GM12891 (cell line): Measurements from ENCODE around the gene SMG6.
A peak's percentile ranks its signal among the peaks of the same experiment; 100 is the strongest.
"Not testable (repeated sequence)": the region's sequence is repeated elsewhere in the genome, so short reads cannot be mapped to it uniquely, and the experiment has no call there.

ENCODE experiments used
- DNase-seq: peaks from one replicate; pipeline ENCODE4 v3.0.0; 2011; ENCODE audit warnings: low spot score; ENCODE audit not compliant: insufficient read length
- FAIRE-seq: peaks from 2 replicates; lab custom pipeline; 2011; peaks lifted over from hg19 to GRCh38; lab: Jason Lieb, UNC
- PAX5 ChIP-seq: IDR thresholded peaks from 2 replicates; pipeline ENCODE4 v1.6.1; 2011; ENCODE audit warnings: low read length, moderate library complexity, mild to moderate bottlenecking; ENCODE audit not compliant: insufficient read depth, severe bottlenecking
- POLR2A ChIP-seq: IDR thresholded peaks from 2 replicates; pipeline ENCODE4 v1.6.1; 2011; ENCODE audit warnings: low read depth, low read length, control low read depth
- POLR2AphosphoS5 ChIP-seq: IDR thresholded peaks from 2 replicates; pipeline ENCODE4 v1.6.1; 2011; ENCODE audit warnings: low read depth, low read length, control low read depth
- POU2F2 ChIP-seq: IDR thresholded peaks from 2 replicates; pipeline ENCODE4 v1.6.1; 2011; ENCODE audit warnings: low read depth, mild to moderate bottlenecking, control low read depth, low read length, moderate library complexity
- SPI1 ChIP-seq: IDR thresholded peaks from 2 replicates; pipeline ENCODE4 v1.6.1; 2011; ENCODE audit warnings: low read depth, low read length, control low read depth
- TAF1 ChIP-seq: IDR thresholded peaks from 2 replicates; pipeline ENCODE4 v1.6.1; 2011; ENCODE audit warnings: low read depth, low read length, control low read depth

The SMG6 gene

DNA sequence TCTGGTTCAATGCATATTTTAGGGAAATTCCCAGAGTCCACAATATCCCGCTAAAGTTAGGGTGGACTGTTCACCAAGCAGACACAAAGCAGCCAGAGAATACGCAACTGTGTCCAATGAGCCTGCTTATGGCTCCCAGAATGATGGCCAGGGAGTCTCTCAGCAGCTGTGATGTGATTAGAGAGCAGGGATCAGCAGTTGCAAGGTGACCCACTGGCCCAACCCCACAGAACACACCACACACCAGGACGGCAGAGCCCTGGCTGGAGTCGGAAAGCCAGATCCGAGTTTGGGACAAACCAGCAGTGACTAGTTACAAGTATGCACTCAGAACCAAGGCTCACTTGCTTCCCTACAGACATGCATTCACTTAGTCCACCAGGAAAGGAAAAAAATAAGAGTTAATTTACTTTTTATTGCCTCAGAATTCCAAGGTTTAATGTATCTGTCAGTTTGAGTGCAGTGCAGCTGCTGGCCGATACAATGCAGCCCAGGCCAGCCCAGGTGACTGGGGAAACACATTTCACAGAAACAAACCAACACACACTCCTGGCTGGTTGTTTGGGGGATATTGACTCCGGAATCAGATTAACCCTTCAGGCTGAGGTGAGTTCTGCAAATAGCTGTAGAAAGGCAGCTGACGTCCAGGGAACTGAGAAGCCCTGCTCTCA is 127.0 kb downstream of the SMG6 start:
- FAIRE-seq: no peak
- DNase-seq: no peak
- TF ChIP-seq TAF1 (no peak), PAX5 (no peak), POU2F2 (no peak), POLR2AphosphoS5 (no peak), POLR2A (no peak), SPI1 (no peak)

DNA sequence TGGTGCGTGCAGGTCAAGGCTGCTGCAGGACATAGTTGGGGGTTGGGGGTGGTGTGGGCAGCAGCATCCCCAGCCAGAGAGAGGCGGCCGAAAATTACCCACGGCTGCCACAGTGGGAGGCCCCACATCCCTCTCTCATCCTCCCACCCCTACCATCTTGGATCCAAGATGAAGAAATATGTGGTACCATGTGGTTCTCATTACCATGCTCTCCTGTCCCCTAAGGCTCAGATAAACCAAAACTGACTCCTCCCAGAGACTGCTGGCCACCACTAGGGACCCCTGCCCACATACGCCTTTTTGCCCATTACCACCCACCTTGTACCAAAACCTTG is 128.3 kb downstream of the SMG6 start:
- FAIRE-seq (no peak), DNase-seq (no peak)
- TF ChIP-seq POU2F2: no peak
- no peak for TF ChIP-seq TAF1
- TF ChIP-seq PAX5: no peak
- no peak for TF ChIP-seq SPI1
- TF ChIP-seq POLR2A: no peak
- TF ChIP-seq POLR2AphosphoS5: no peak

DNA sequence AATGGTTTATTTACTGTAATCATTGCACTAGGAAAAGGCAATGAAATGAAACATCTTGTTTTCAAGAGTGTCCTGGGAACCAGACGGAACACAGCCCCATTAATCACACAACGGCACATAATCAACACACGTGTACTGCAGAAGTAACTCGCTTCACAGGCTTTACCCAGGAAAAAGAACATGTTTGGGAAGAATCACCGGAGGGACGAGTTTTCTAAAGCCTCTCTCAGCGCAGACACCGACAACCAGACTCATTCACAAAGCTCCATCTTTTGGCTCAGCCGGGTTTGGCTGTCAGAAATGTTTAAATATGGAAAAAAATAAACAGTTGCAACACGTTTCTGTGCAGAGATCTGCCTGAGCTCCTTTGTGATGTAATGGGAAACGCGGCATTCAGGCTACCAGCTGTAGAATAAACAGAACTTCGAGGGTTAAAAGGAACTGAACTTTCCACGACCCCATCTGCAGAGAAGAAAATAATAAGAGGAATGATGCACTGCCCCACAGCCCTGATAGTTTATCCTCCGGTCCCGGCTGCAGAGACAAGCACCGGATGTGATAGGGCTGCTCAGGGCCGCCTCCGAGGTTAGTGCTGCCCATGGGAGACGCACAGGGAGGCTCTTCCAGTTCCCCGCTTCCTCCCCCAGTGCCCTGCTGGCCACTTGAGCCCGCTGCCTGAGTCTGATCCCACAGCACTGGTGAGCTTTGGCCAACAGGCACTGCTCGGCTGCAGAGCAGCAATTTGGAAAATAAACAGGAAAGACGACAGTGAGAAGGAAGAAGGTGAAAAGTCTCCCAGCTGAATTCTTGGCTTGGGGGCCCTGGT is 128.9 kb downstream of the SMG6 start:
- DNase-seq: no peak
- no peak for TF ChIP-seq POU2F2
- TF ChIP-seq PAX5: no peak
- TF ChIP-seq POLR2AphosphoS5: no peak
- no peak for TF ChIP-seq POLR2A
- no peak for TF ChIP-seq TAF1
- no peak for TF ChIP-seq SPI1
- FAIRE-seq: no peak

DNA sequence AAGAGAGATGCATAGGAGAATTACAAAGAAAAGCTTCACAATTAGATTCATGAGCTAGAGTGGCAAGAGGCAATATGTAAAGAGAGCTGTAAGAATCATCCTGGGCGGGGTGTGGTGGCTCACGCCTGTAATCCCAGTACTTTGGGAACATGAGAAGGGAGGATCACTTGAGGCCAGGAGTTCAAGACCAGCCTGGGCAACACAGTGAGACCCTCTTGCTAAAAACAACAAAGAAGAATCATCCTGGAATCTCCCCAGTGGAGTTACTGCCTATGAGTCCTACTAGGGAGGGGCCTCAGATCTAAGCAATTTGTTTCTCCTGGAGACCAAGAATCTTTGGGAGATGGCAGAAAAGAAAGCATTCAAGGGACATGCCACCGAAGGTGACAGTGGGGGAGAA is 129.6 kb downstream of the SMG6 start:
- TF ChIP-seq PAX5 (no peak), TAF1 (no peak), POLR2AphosphoS5 (no peak), SPI1 (no peak), POU2F2 (no peak), POLR2A (no peak)
- FAIRE-seq (no peak), DNase-seq (no peak)

DNA sequence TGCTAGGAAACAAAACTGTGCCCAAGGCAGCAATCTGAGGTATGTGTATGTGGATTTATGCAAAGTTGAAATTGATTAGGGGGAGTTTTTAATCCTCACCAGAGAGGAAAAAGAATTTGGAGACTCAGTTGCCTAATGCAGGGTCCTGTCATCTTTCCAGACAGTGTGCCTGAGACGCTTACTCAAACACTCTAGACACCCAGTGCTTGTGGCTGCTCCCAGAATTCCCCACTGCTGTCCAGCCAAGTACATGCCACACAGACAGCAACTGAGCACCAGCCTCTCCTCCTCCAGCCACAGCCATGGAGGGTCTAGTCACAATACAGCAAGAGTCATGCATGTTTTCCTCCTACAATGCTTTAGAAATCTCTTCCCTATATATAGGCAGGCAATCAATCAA is 130.6 kb downstream of the SMG6 start:
- no peak for FAIRE-seq
- TF ChIP-seq POLR2AphosphoS5 (no peak), POU2F2 (no peak), TAF1 (no peak), SPI1 (no peak), POLR2A (no peak), PAX5 (no peak)
- no peak for DNase-seq

DNA sequence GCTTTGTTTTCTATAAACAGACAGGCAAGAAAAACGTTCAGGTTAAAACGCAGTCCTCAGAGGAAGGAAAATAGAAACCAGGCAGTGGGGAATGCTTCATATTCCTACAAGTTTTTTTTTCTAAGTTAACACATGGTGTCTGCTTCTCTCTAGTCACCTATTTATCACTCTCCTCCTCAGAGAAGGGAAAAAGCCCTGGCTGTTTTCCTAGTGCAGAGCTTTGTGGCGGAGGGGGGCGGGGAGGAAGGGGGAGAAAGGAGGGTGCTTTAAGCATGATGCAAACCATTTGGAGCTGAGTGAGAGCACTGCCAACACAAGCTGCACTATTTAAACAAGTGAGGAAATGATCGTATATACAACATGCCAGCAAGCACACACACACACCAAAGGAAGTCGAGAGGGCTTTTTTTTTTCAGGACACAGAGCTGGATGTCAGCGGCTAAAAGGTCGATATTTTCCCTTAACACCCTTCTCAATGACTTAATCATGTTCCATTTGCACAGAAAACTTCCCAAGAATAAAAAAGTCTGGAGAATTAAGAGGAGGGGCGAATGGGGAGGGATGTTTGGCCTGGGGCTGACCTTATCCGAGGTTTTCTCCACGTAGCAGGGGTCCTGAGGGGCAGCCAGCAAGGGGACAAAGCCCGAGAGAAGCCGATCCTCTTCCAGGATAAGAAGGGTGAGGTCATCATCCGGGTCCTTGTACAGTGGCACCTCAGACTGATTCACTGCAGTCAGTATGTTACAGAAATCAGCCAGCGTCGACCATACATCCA is 131.3 kb downstream of the SMG6 start:
- FAIRE-seq (no peak), DNase-seq (no peak)
- TF ChIP-seq POLR2A: no peak
- TF ChIP-seq TAF1: no peak
- TF ChIP-seq POU2F2: no peak
- TF ChIP-seq PAX5: no peak
- TF ChIP-seq POLR2AphosphoS5: no peak
- TF ChIP-seq SPI1: no peak

DNA sequence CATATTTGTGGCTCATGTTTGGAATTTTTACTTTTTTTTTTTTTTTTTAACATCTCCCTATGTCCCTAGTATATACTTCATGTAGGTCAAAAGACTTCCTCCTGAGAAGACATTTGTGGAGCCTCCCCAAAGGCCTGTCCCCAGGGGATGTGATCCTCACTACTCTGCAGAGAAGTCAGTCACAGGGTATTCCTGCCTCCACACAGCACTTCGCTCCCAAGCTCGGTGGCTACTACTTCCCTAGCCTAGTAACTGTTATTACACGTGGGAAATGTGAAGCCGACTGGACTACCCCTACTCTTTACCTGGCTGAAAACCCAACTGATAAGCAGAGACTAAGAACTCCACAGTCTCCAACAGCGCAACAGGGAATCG is 131.9 kb downstream of the SMG6 start:
- no peak for TF ChIP-seq SPI1
- FAIRE-seq (no peak), DNase-seq (no peak)

DNA sequence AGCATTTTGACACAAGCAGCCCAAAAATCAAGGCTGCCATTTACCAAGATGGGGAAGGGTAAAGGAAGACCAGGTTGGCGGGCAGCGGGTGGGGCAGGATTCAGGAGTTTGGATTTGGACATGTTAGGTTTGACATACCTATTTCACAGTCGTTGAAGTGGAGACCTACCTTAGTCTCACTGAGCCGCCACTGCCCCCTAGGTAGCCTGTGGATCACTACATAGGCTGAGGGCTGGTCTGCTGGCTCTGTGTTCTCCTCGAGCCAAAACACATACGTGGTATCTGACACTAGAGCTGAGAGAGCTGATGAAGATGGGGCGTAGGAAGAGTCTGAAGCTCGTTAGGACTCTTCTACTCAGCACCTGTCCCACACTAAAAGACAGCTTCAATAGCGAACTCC is 133.6 kb downstream of the SMG6 start:
- no peak for TF ChIP-seq SPI1
- peak; percentile 25 for DNase-seq
- peak; percentile 66 for FAIRE-seq

DNA sequence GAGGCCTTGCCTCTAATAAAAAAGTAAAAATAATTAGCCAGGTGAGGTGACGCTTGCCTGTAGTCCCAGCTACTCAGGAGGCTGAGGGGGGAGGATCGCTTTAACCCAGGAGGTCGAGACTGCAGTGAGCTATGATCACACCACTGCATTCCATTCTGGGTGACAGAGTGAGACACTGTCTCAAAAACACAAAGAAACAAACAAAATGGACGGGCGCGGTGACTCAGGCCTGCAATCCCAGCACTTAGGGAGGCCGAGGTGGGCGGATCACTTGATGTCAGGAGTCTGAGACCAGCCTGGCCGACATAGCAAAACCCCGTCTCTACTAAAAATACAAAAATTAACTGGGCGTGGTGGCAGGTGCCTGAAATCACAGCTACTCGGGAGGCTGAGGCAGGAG is 137.9 kb downstream of the SMG6 start:
- FAIRE-seq, DNase-seq: not testable (repeated sequence)

DNA sequence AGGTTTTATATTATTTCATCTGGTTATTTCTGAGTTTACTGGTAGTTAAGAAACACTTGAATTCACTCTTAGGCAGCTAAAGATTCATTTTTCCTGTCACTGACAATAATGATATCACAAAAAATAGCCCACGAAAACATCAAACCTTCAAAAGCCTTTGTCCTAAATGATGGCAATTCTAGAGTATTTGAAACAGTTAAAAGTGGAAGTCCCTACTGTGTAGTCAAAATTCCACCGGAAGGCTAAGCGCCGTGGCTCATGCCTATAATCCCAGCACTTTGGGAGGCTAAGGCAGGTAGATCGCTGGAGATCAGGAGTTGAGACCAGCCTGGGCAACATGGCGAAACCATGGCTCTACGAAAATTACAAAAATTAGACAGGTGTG is 145.2 kb downstream of the SMG6 start:
- TF ChIP-seq POU2F2: no peak
- no peak for TF ChIP-seq POLR2A
- TF ChIP-seq PAX5: no peak
- TF ChIP-seq POLR2AphosphoS5: no peak
- TF ChIP-seq TAF1: no peak
- no peak for TF ChIP-seq SPI1
- DNase-seq (no peak), FAIRE-seq (no peak)
